PFSK-1 (cell line): ENCODE data around the gene CNGA2.

Source experiments
- FOXP2 ChIP-seq: optimal IDR thresholded peaks from 2 replicates; pipeline ENCODE3; 2011; ENCODE audit warnings: borderline replicate concordance, control low read depth, inconsistent platforms; ENCODE audit not compliant: insufficient read depth; ENCODE audit errors: extremely low read length, extremely low read depth
- POLR2AphosphoS5 ChIP-seq: IDR thresholded peaks from 2 replicates; pipeline ENCODE4 v1.6.1; 2012; ENCODE audit warnings: low read depth, mild to moderate bottlenecking, control low read depth, low read length, moderate library complexity
- SIN3A ChIP-seq: IDR thresholded peaks from 2 replicates; pipeline ENCODE4 v1.6.1; 2012; ENCODE audit warnings: mild to moderate bottlenecking, low read length, moderate library complexity, borderline replicate concordance; ENCODE audit not compliant: insufficient read depth
- TAF1 ChIP-seq: IDR thresholded peaks from 2 replicates; pipeline ENCODE4 v1.6.1; 2012; ENCODE audit warnings: low read length, control low read depth, borderline replicate concordance; ENCODE audit not compliant: insufficient read depth
- TF ChIP-seq, protein P1 (sequence below), 2 experiments: IDR thresholded peaks; 2 replicates each; pipeline versions ENCODE4 v1.6.1 to v1.8.0; 2011 to 2012; ENCODE audit warnings: low read depth in 2 of 2, low read length in 2 of 2, control low read depth in 1 of 2, inconsistent platforms in 1 of 2, mild to moderate bottlenecking in 1 of 2, moderate library complexity in 1 of 2; ENCODE audit not compliant: insufficient read depth in 1 of 2

Gene CNGA2

DNA sequence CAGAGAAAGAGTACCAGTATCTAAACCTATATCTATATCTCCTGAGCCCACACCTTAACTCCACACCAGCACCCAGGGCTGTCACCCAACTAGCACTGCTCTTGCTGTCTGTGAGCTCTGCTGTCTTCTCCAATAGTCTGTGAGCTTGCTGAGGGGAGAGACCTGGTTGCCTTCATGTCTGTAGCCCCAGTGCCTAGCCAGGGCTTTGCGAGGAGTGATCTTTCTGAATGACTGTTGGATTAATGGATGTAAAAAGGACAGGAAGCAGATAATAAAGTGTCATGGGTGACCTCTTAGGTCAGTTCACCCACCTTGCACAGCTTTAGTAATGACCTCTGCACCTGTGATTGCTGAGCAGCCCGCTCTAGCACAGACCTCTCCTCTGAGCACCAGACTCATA, 30.5 kb downstream of the CNGA2 start:
- TF ChIP-seq SIN3A (no peak), FOXP2 (no peak), POLR2AphosphoS5 (no peak), TAF1 (no peak)
- TF ChIP-seq, protein P1, sequence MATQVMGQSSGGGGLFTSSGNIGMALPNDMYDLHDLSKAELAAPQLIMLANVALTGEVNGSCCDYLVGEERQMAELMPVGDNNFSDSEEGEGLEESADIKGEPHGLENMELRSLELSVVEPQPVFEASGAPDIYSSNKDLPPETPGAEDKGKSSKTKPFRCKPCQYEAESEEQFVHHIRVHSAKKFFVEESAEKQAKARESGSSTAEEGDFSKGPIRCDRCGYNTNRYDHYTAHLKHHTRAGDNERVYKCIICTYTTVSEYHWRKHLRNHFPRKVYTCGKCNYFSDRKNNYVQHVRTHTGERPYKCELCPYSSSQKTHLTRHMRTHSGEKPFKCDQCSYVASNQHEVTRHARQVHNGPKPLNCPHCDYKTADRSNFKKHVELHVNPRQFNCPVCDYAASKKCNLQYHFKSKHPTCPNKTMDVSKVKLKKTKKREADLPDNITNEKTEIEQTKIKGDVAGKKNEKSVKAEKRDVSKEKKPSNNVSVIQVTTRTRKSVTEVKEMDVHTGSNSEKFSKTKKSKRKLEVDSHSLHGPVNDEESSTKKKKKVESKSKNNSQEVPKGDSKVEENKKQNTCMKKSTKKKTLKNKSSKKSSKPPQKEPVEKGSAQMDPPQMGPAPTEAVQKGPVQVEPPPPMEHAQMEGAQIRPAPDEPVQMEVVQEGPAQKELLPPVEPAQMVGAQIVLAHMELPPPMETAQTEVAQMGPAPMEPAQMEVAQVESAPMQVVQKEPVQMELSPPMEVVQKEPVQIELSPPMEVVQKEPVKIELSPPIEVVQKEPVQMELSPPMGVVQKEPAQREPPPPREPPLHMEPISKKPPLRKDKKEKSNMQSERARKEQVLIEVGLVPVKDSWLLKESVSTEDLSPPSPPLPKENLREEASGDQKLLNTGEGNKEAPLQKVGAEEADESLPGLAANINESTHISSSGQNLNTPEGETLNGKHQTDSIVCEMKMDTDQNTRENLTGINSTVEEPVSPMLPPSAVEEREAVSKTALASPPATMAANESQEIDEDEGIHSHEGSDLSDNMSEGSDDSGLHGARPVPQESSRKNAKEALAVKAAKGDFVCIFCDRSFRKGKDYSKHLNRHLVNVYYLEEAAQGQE (IDR thresholded peaks at IDR 0.05; ENCODE audit: insufficient read depth in 1 of 2, low read depth in 2 of 2, low read length in 2 of 2) = no peak

DNA sequence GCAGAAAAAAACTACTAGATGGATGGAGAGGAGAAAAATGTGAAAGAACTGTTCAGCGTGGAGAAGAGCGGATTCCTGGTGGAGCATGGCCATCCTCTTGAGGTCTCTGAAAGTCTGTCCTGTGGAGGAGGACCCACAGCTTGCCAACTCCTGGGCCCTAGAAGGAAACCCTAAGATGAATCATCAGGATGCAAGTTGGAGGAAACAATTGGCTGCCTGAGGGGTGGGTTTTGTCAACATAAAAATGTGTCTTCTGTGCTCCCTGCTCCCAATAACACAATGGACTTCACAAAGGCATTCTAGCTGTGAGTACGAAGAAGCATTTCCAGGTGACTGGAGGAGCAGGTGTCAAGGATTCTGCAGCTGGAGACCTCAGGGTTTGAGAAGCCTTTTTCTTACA, 37.2 kb downstream of the CNGA2 start:
- TF ChIP-seq SIN3A (no peak), POLR2AphosphoS5 (no peak), FOXP2 (no peak), TAF1 (no peak)

DNA sequence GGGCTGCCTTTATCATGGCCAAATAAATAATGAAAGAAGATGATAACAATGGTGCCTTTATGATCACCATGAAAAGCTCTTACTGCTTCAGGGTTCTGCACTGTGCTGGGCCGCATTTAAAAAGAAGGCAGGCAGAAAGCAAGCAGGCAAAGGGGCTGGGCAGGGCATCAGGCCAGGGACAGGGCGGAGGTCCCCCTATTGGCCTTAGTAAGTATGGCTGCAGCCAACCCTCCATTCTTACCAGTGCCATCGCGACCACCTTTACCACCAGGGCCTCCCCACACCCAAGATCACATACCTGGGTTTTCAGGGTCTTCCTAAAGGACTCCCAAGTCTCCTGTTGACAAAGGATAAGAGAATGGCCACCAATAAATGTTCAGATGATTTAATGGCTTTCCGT, 38.9 kb downstream of the CNGA2 start:
- no peak for TF ChIP-seq SIN3A
- TF ChIP-seq, protein P1 (IDR thresholded peaks at IDR 0.05; ENCODE audit: insufficient read depth in 1 of 2, low read depth in 2 of 2, low read length in 2 of 2) = no peak
- TF ChIP-seq TAF1 = no peak
- TF ChIP-seq POLR2AphosphoS5 = no peak

DNA sequence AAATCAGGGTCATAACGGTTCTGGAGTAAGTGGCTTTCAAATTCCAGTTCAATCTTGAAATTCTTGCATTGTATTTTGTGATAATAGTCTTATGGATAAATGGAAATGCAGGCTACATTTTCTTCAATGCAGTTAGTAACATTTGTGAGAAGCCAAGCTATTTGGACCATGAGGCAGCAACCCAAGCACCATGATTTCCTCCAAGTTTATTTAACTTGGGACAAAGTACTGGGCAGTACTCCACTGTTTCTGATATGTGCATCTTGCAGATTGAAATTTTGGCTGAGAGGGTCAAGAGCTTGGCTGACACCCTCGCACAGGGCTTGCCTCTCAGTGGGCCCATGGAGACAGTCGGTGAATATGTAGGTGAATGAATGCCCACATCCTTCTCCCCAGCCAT, 39.9 kb downstream of the CNGA2 start:
- TF ChIP-seq POLR2AphosphoS5 (no peak), SIN3A (no peak), FOXP2 (no peak), TAF1 (no peak)
- TF ChIP-seq, protein P1 (IDR thresholded peaks at IDR 0.05; ENCODE audit: insufficient read depth in 1 of 2, low read depth in 2 of 2, low read length in 2 of 2) = no peak

DNA sequence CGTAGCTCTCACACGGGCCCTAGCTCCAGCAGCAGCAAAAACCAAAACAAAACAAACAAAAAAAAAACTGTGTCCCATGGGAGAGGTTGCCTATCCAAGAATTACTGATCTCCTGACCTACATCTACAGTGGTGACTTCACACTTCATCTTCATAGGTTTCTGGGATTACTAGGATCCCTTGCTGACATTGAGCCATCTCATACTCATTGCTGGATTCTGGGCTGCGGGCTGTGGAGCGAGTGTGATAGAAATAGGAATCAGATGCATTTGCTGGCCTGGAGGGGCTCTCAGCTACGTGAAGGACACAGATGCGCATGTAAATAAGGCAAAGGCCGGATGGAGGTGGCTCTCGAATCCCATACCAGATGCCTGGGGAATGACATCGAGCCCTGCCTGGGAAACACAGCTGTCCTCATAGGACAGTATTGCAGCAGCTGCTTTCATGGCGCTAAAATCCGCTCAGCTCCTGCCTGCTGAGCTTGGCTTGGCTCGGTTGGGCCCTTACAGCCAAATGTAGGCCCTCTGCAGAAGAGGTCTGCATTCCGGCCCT, 41.7 kb downstream of the CNGA2 start:
- TF ChIP-seq TAF1 (no peak), FOXP2 (no peak), SIN3A (no peak), POLR2AphosphoS5 (no peak)
- TF ChIP-seq, protein P1 (IDR thresholded peaks at IDR 0.05; ENCODE audit: insufficient read depth in 1 of 2, low read depth in 2 of 2, low read length in 2 of 2) = no peak
